A549 (cell line): ENCODE data around the gene BATF. TPM values are rescaled to one million over a fixed set of nuclear protein-coding genes. Genes with fewer than 3 reads are reported as not detected.

Experiments used
- ATAC-seq, 2 experiments: fragments of 200-7000 bp in 1 of 2; fragments of >200 bp in 1 of 2; cut with Nextera tagmentation in 1 of 2; cut with Tn5 transposase in 1 of 2; 3 replicates each; pipeline versions ENCODE4 v1.8.0 to v1.9.1; 2018 to 2020; ENCODE audit warnings: mild to moderate bottlenecking in 1 of 2, moderate library complexity in 1 of 2
- CTCF ChIA-PET: fragments of 300-600 bp; sonication (Branson Sonifier 250); formaldehyde crosslinking; extraction: SDS; loops from one replicate; lab custom pipeline; 2021; ENCODE audit warnings: antibody characterized with exemption, inconsistent platforms; lab: Yijun Ruan, JAX
- POLR2A ChIA-PET: fragments of 350-600 bp; formaldehyde crosslinking; extraction: SDS; loops from one replicate; lab custom pipeline; 2021; ENCODE audit warnings: antibody characterized with exemption, inconsistent platforms; lab: Yijun Ruan, JAX
- DNase-seq, 2 experiments: peaks; one replicate each; pipeline versions ENCODE4 v3.0.0 to v3.0.0-alpha.2; 2011 to 2016; ENCODE audit warnings: low read depth in 1 of 2, low spot score in 1 of 2
- FAIRE-seq: peaks from 2 replicates; lab custom pipeline; 2011; peaks lifted over from hg19 to GRCh38; lab: Jason Lieb, UNC
- H3K27ac ChIP-seq, 2 experiments: fragments of >200 bp; sonication (Bioruptor Twin); formaldehyde crosslinking; 3 replicates each; pipeline ENCODE4 v1.5.1; 2016 to 2017
- H3K4me1 ChIP-seq: fragments of >200 bp; sonication (Bioruptor Twin); formaldehyde crosslinking; 3 replicates; pipeline ENCODE4 v1.6.1; 2016
- H3K4me2 ChIP-seq: fragments of >200 bp; sonication (Bioruptor Twin); formaldehyde crosslinking; 3 replicates; pipeline ENCODE4 v1.6.1; 2016
- H3K4me3 ChIP-seq: fragments of >200 bp; sonication (Bioruptor Twin); formaldehyde crosslinking; 3 replicates; pipeline ENCODE4 v1.5.1; 2016
- H3K9me3 ChIP-seq: fragments of >200 bp; sonication (Bioruptor Twin); formaldehyde crosslinking; 3 replicates; pipeline ENCODE4 v1.6.1; 2016
- E2F6 ChIP-seq: IDR thresholded peaks from 2 replicates; pipeline ENCODE4 v1.6.1; 2012; ENCODE audit warnings: low read depth, borderline replicate concordance
- EHMT2 ChIP-seq: fragments of 200-600 bp; sonication (generic); IDR thresholded peaks from 2 replicates; pipeline ENCODE4 v1.6.1; 2016; ENCODE audit warnings: antibody characterized with exemption, low read depth, mild to moderate bottlenecking, moderate library complexity
- ELK1 ChIP-seq: fragments of 150-350 bp; IDR thresholded peaks from 2 replicates; pipeline ENCODE4 v1.6.1; 2014; ENCODE audit warnings: low read depth, mild to moderate bottlenecking, low read length
- EP300 ChIP-seq, 2 experiments: fragments of >200 bp; sonication (Bioruptor Twin); formaldehyde crosslinking; IDR thresholded peaks; 2 replicates in 1 of 2; 3 replicates in 1 of 2; pipeline ENCODE4 v1.6.1; 2016 to 2017
- ESRRA ChIP-seq: fragments of 150-350 bp; IDR thresholded peaks from 2 replicates; pipeline ENCODE4 v1.6.1; 2014; ENCODE audit warnings: mild to moderate bottlenecking, low read length, borderline replicate concordance
- FOSB ChIP-seq: fragments of 250-450 bp; sonication (Bioruptor Pico); IDR thresholded peaks from 2 replicates; pipeline ENCODE4 v1.5.0; 2020; ENCODE audit warnings: mild to moderate bottlenecking, moderate library complexity
- FOSL2 ChIP-seq, 2 experiments: fragments of 450-650 bp in 1 of 2; fragments of >200 bp in 1 of 2; sonication (Bioruptor Twin) in 1 of 2; formaldehyde crosslinking; IDR thresholded peaks; 2 replicates each; pipeline versions ENCODE4 v1.5.0 to v1.6.1; 2016 to 2020; ENCODE audit warnings: mild to moderate bottlenecking in 1 of 2, moderate library complexity in 1 of 2
- GATA3 ChIP-seq: IDR thresholded peaks from 2 replicates; pipeline ENCODE4 v1.6.1; 2012; ENCODE audit warnings: borderline replicate concordance
- HEYL ChIP-seq: fragments of 250-450 bp; sonication (Bioruptor Pico); IDR thresholded peaks from 2 replicates; pipeline ENCODE4 v1.8.0; 2021; ENCODE audit warnings: mild to moderate bottlenecking, moderate library complexity
- HOXA7 ChIP-seq: fragments of 250-450 bp; sonication (Bioruptor Pico); IDR thresholded peaks from 2 replicates; pipeline ENCODE4 v1.5.0; 2020; ENCODE audit warnings: mild to moderate bottlenecking, moderate library complexity
- JUN ChIP-seq, 2 experiments: fragments of >200 bp; sonication (Bioruptor Twin); formaldehyde crosslinking; IDR thresholded peaks; 2 replicates in 1 of 2; 3 replicates in 1 of 2; pipeline ENCODE4 v1.6.1; 2016 to 2017
- MYC ChIP-seq: IDR thresholded peaks from 2 replicates; pipeline ENCODE4 v1.6.1; 2012; ENCODE audit warnings: mild to moderate bottlenecking, inconsistent platforms, low read length, improper control_type of control experiment, borderline replicate concordance
- NFE2L2 ChIP-seq: fragments of 150-350 bp; conservative IDR thresholded peaks from 2 replicates; pipeline ENCODE4 v1.6.1; 2014; ENCODE audit warnings: low read length
- NPAS2 ChIP-seq: fragments of 250-450 bp; sonication (Bioruptor Pico); IDR thresholded peaks from 2 replicates; pipeline ENCODE4 v1.8.0; 2022; ENCODE audit warnings: mild to moderate bottlenecking, moderate library complexity, borderline replicate concordance
- NR3C1 ChIP-seq: fragments of >200 bp; sonication (Bioruptor Twin); formaldehyde crosslinking; IDR thresholded peaks from 3 replicates; pipeline ENCODE4 v1.6.1; 2017
- POLR2AphosphoS2 ChIP-seq: conservative IDR thresholded peaks from 2 replicates; pipeline ENCODE4 v1.6.1; 2012; ENCODE audit warnings: low read length, improper control_type of control experiment, inconsistent platforms
- SMC3 ChIP-seq: fragments of >200 bp; sonication (Bioruptor Twin); formaldehyde crosslinking; IDR thresholded peaks from 3 replicates; pipeline ENCODE4 v1.6.1; 2018; ENCODE audit warnings: inconsistent platforms
- TFCP2L1 ChIP-seq: fragments of 250-450 bp; sonication (Bioruptor Pico); IDR thresholded peaks from 2 replicates; pipeline ENCODE4 v1.5.0; 2021; ENCODE audit warnings: mild to moderate bottlenecking
- TP53 ChIP-seq: fragments of 250-450 bp; sonication (Bioruptor Pico); IDR thresholded peaks from 2 replicates; pipeline ENCODE4 v1.5.0; 2021; ENCODE audit warnings: mild to moderate bottlenecking, moderate library complexity
- ZSCAN20 ChIP-seq: fragments of 250-450 bp; sonication (Bioruptor Pico); IDR thresholded peaks from 2 replicates; pipeline ENCODE4 v1.8.0; 2022; ENCODE audit warnings: mild to moderate bottlenecking, moderate library complexity
- WGBS: methylation state at CpG from one replicate; pipeline ENCODE4 v1.1.6; 2017; ENCODE audit errors: missing lambda C conversion rate; 5-methylcytosine and 5-hydroxymethylcytosine counted together
- polyA plus RNA-seq, 4 experiments: library from polyadenylated mRNA; depleted of rRNA in 3 of 4; stranded (reverse); fragments of >200 nt; fragmentation: RNase III in 1 of 4; extraction: RNeasy Plus Mini Kit Qiagen cat#74134 plus additional on column Dnase treatment in 1 of 4; gene quantifications; 2 replicates in 3 of 4; 3 replicates in 1 of 4; pipeline ENCODE4 v1.2.3, GENCODE V29; 2011 to 2017

The BATF gene
- polyA plus RNA-seq, 2 of the 4 experiments (the other 2 are of a cell fraction): not detected

- no peak for TF ChIP-seq JUN (IDR thresholded peaks at IDR 0.05)
- TF ChIP-seq ZSCAN20: no peak
- TF ChIP-seq E2F6: no peak
Measured at GRCh38 chr14:75506930-75507329, 15.3 kb upstream of the BATF start (continued).

- no peaks in the 10 kb centered on the region for H3K4me1 ChIP-seq
- FAIRE-seq (peak; percentile 73), ATAC-seq (no peak), DNase-seq (no peak)
- H3K27ac ChIP-seq: no peak overlapping the region
- no peak overlapping the region for H3K4me2 ChIP-seq
- TF ChIP-seq E2F6: no peak
- peaks cover 34% of the 10 kb centered on the region for H3K9me3 ChIP-seq
- ChIA-PET CTCF (no interaction called here), POLR2A (no interaction called here)
- WGBS: 100% methylated on average over 1 of the region's 1 CpG
- no peak overlapping the region for H3K4me3 ChIP-seq
Measured at GRCh38 chr14:75510547-75510946, 11.7 kb upstream of the BATF start.

- POLR2A ChIA-PET: no interaction called here
- CTCF ChIA-PET: interaction anchor here (0.7 to 3.1 kb wide), 3 partner anchors 14 to 50 kb away, joined by 3 to 22 read pairs (median 6); no protein-coding TSS in a partner anchor
Measured at GRCh38 chr14:75511201-75511600, 11.1 kb upstream of the BATF start.

GRCh38 chr14:75513911-75514672, 8.2 kb upstream of the BATF start:
- Histone ChIP-seq H3K4me1 (no peaks in the 10 kb centered on the region; the same call in 2 of the 3 replicates), H3K27ac (peak overlapping the region in 1 of 2 experiments; percentile 46; a peak in 3 of 6 replicates), H3K9me3 (peaks cover 17% of the 10 kb centered on the region), H3K4me2 (no peak overlapping the region), H3K4me3 (no peak overlapping the region)
- ATAC-seq (no peak), FAIRE-seq (no peak), DNase-seq (no peak)
- CTCF ChIA-PET: interaction anchor here (0.5 to 3.1 kb wide), 11 partner anchors 9 to 208 kb away, joined by 3 to 22 read pairs (median 4); no protein-coding TSS in a partner anchor
- 95% methylated on average over 12 of the region's 12 CpGs for WGBS
- no peak for TF ChIP-seq SMC3
- no peak for TF ChIP-seq FOSL2 (IDR thresholded peaks at IDR 0.05)
- no peak for TF ChIP-seq FOSL2 (CRISPR knock-in tag; IDR thresholded peaks at IDR 0.05)
- TF ChIP-seq FOSB (CRISPR knock-in tag): no peak
- TF ChIP-seq ELK1: no peak
- no peak for TF ChIP-seq EHMT2
- TF ChIP-seq MYC: no peak
- no peak for TF ChIP-seq HOXA7 (CRISPR knock-in tag)
- no peak for TF ChIP-seq NFE2L2
- no peak for TF ChIP-seq ESRRA
- TF ChIP-seq JUN (IDR thresholded peaks at IDR 0.05): no peak
- no peak for TF ChIP-seq TP53 (CRISPR knock-in tag)
- TF ChIP-seq HEYL (CRISPR knock-in tag): no peak
- no peak for TF ChIP-seq EP300 (IDR thresholded peaks at IDR 0.05)
- TF ChIP-seq NR3C1: no peak
- TF ChIP-seq POLR2AphosphoS2: no peak
- TF ChIP-seq NPAS2 (CRISPR knock-in tag): no peak
- TF ChIP-seq TFCP2L1 (CRISPR knock-in tag): no peak
- POLR2A ChIA-PET: no interaction called here

More at GRCh38 chr14:75511201-75511600, 11.1 kb upstream of the BATF start:
- no peak for TF ChIP-seq GATA3
- Histone ChIP-seq H3K4me1 (no peaks in the 10 kb centered on the region), H3K4me2 (no peak overlapping the region), H3K27ac (no peak overlapping the region), H3K9me3 (peaks cover 32% of the 10 kb centered on the region), H3K4me3 (no peak overlapping the region)
- no peak for FAIRE-seq
- no peak for DNase-seq
- ATAC-seq: no peak
